ENCODE results near the gene DNMT1. TPM values are rescaled to one million over a fixed set of nuclear protein-coding genes. Genes with fewer than 3 reads are reported as not detected.
A peak's percentile ranks its signal among the peaks of the same experiment; 100 is the strongest.

Gene DNMT1
- total RNA-seq, 2 donors from 2014 or later, result 322 to 576 TPM

GRCh38 chr19:10155839-10156238, 38.9 kb downstream of the DNMT1 start:
- no peaks in the 10 kb centered on the region for H3K4me1 Mint-ChIP-seq (ENCODE audit: low read depth in 2 of 2)
- no peak for ATAC-seq
- no peaks in the 10 kb centered on the region for H3K27me3 Mint-ChIP-seq
- H3K36me3 Mint-ChIP-seq, result peaks cover 26% of the 10 kb centered on the region
- DNase-seq (ENCODE audit: low spot score), result no peak
- H3K4me3 Mint-ChIP-seq, result no peak overlapping the region
- no peak overlapping the region for H3K27ac Mint-ChIP-seq
- no peaks in the 10 kb centered on the region for H3K9me3 Mint-ChIP-seq

- DNase-seq (ENCODE audit: low spot score) (no peak), ATAC-seq (no peak)
- no peak overlapping the region for H3K27ac Mint-ChIP-seq
- peaks cover 15% of the 10 kb centered on the region for H3K36me3 Mint-ChIP-seq
- H3K4me1 Mint-ChIP-seq (ENCODE audit: low read depth in 2 of 2), result peaks cover 0 to 3% of the 10 kb centered on the region in 2 donors
- no peak overlapping the region for H3K4me3 Mint-ChIP-seq
- no peaks in the 10 kb centered on the region for H3K9me3 Mint-ChIP-seq
- H3K27me3 Mint-ChIP-seq, result no peaks in the 10 kb centered on the region
Observed at GRCh38 chr19:10152100-10152499, 42.7 kb downstream of the DNMT1 start.

GRCh38 chr19:10151521-10151920, 43.2 kb downstream of the DNMT1 start:
- Mint-ChIP-seq H3K36me3 (peaks cover 11% of the 10 kb centered on the region), H3K4me1 (ENCODE audit: low read depth in 2 of 2) (peaks cover 0 to 3% of the 10 kb centered on the region in 2 donors), H3K4me3 (no peak overlapping the region)

GRCh38 chr19:10149427-10149826, 45.3 kb downstream of the DNMT1 start:
- Mint-ChIP-seq H3K4me3 (no peak overlapping the region), H3K27me3 (no peaks in the 10 kb centered on the region), H3K4me1 (ENCODE audit: low read depth in 2 of 2) (peaks cover 0 to 3% of the 10 kb centered on the region in 2 donors), H3K36me3 (peaks cover 10% of the 10 kb centered on the region), H3K27ac (no peak overlapping the region), H3K9me3 (no peaks in the 10 kb centered on the region)
- ATAC-seq (no peak), DNase-seq (ENCODE audit: low spot score) (no peak)

More at GRCh38 chr19:10151521-10151920, 43.2 kb downstream of the DNMT1 start:
- no peak for ATAC-seq
- Mint-ChIP-seq H3K27me3 (no peaks in the 10 kb centered on the region), H3K27ac (no peak overlapping the region), H3K9me3 (no peaks in the 10 kb centered on the region)
- no peak for DNase-seq (ENCODE audit: low spot score)

- Mint-ChIP-seq H3K27ac (no peak overlapping the region), H3K27me3 (no peaks in the 10 kb centered on the region)
Observed at GRCh38 chr19:10146142-10146541, 48.6 kb downstream of the DNMT1 start.

GRCh38 chr19:10145031-10145430, 49.7 kb downstream of the DNMT1 start:
- Mint-ChIP-seq H3K27ac (no peak overlapping the region), H3K4me3 (no peak overlapping the region), H3K27me3 (no peaks in the 10 kb centered on the region), H3K4me1 (ENCODE audit: low read depth in 2 of 2) (peaks cover 3 to 4% of the 10 kb centered on the region in 2 donors), H3K36me3 (peaks cover 11% of the 10 kb centered on the region), H3K9me3 (no peaks in the 10 kb centered on the region)
- ATAC-seq, result no peak
- DNase-seq (ENCODE audit: low spot score), result no peak

More at GRCh38 chr19:10146142-10146541, 48.6 kb downstream of the DNMT1 start:
- no peak for DNase-seq (ENCODE audit: low spot score)
- ATAC-seq, result no peak
- Mint-ChIP-seq H3K4me1 (ENCODE audit: low read depth in 2 of 2) (peaks cover 4 to 6% of the 10 kb centered on the region in 2 donors), H3K4me3 (no peak overlapping the region), H3K36me3 (peaks cover 11% of the 10 kb centered on the region), H3K9me3 (no peaks in the 10 kb centered on the region)

GRCh38 chr19:10144361-10144760, 50.4 kb downstream of the DNMT1 start:
- Mint-ChIP-seq H3K27me3 (no peaks in the 10 kb centered on the region), H3K4me3 (no peak overlapping the region), H3K36me3 (peaks cover 11% of the 10 kb centered on the region), H3K4me1 (ENCODE audit: low read depth in 2 of 2) (peaks cover 3 to 4% of the 10 kb centered on the region in 2 donors), H3K9me3 (no peaks in the 10 kb centered on the region), H3K27ac (no peak overlapping the region)
- ATAC-seq (no peak), DNase-seq (ENCODE audit: low spot score) (no peak)

- Mint-ChIP-seq H3K4me1 (ENCODE audit: low read depth in 2 of 2) (peaks cover 3 to 4% of the 10 kb centered on the region in 2 donors), H3K36me3 (peaks cover 11% of the 10 kb centered on the region), H3K4me3 (no peak overlapping the region)
Observed at GRCh38 chr19:10143681-10144080, 51.1 kb downstream of the DNMT1 start.

GRCh38 chr19:10142701-10143375, 51.9 kb downstream of the DNMT1 start:
- peaks cover 11% of the 10 kb centered on the region for H3K36me3 Mint-ChIP-seq
- peaks cover 3 to 4% of the 10 kb centered on the region in 2 donors for H3K4me1 Mint-ChIP-seq (ENCODE audit: low read depth in 2 of 2)
- H3K27me3 Mint-ChIP-seq, result no peaks in the 10 kb centered on the region
- no peaks in the 10 kb centered on the region for H3K9me3 Mint-ChIP-seq
- no peak overlapping the region for H3K4me3 Mint-ChIP-seq
- peak overlapping the region in 1 of 2 donors; percentile 73 for H3K27ac Mint-ChIP-seq
- no peak for DNase-seq (ENCODE audit: low spot score)
- no peak for ATAC-seq

More at GRCh38 chr19:10143681-10144080, 51.1 kb downstream of the DNMT1 start:
- no peaks in the 10 kb centered on the region for H3K27me3 Mint-ChIP-seq
- no peaks in the 10 kb centered on the region for H3K9me3 Mint-ChIP-seq
- no peak overlapping the region for H3K27ac Mint-ChIP-seq
- DNase-seq (ENCODE audit: low spot score) (no peak), ATAC-seq (no peak)

GRCh38 chr19:10141973-10142372, 52.8 kb downstream of the DNMT1 start:
- H3K27ac Mint-ChIP-seq, result no peak overlapping the region
- no peak for ATAC-seq
- no peak for DNase-seq (ENCODE audit: low spot score)
- no peaks in the 10 kb centered on the region for H3K27me3 Mint-ChIP-seq
- H3K4me1 Mint-ChIP-seq (ENCODE audit: low read depth in 2 of 2), result peaks cover 3 to 4% of the 10 kb centered on the region in 2 donors
- H3K4me3 Mint-ChIP-seq, result no peak overlapping the region
- H3K9me3 Mint-ChIP-seq, result no peaks in the 10 kb centered on the region
- H3K36me3 Mint-ChIP-seq, result peaks cover 11% of the 10 kb centered on the region

- Mint-ChIP-seq H3K9me3 (no peaks in the 10 kb centered on the region), H3K27me3 (no peaks in the 10 kb centered on the region), H3K27ac (no peak overlapping the region), H3K4me3 (no peak overlapping the region), H3K4me1 (ENCODE audit: low read depth in 2 of 2) (peaks cover 3 to 4% of the 10 kb centered on the region in 2 donors), H3K36me3 (peaks cover 9% of the 10 kb centered on the region)
- DNase-seq (ENCODE audit: low spot score) (no peak), ATAC-seq (no peak)
Observed at GRCh38 chr19:10141479-10141878, 53.3 kb downstream of the DNMT1 start.

- Mint-ChIP-seq H3K36me3 (peaks cover 5% of the 10 kb centered on the region), H3K27ac (no peak overlapping the region)
Observed at GRCh38 chr19:10139952-10140351, 54.8 kb downstream of the DNMT1 start.

GRCh38 chr19:10138879-10139795, 55.6 kb downstream of the DNMT1 start:
- peaks cover 5% of the 10 kb centered on the region for H3K36me3 Mint-ChIP-seq
- H3K27me3 Mint-ChIP-seq, result no peaks in the 10 kb centered on the region
- peaks cover 3 to 4% of the 10 kb centered on the region in 2 donors for H3K4me1 Mint-ChIP-seq (ENCODE audit: low read depth in 2 of 2)
- ATAC-seq (no peak), DNase-seq (ENCODE audit: low spot score) (no peak)
- no peaks in the 10 kb centered on the region for H3K9me3 Mint-ChIP-seq
- no peak overlapping the region for H3K27ac Mint-ChIP-seq
- H3K4me3 Mint-ChIP-seq, result no peak overlapping the region

More at GRCh38 chr19:10139952-10140351, 54.8 kb downstream of the DNMT1 start:
- ATAC-seq (no peak), DNase-seq (ENCODE audit: low spot score) (no peak)
- Mint-ChIP-seq H3K4me3 (no peak overlapping the region), H3K4me1 (ENCODE audit: low read depth in 2 of 2) (peaks cover 3 to 4% of the 10 kb centered on the region in 2 donors), H3K27me3 (no peaks in the 10 kb centered on the region), H3K9me3 (no peaks in the 10 kb centered on the region)
